ENCODE data around the gene TTC13.

Gene TTC13

GRCh38 chr1:230943048-230943593 is 35.5 kb downstream of the TTC13 start:
- DNase-seq: no peak

DNA sequence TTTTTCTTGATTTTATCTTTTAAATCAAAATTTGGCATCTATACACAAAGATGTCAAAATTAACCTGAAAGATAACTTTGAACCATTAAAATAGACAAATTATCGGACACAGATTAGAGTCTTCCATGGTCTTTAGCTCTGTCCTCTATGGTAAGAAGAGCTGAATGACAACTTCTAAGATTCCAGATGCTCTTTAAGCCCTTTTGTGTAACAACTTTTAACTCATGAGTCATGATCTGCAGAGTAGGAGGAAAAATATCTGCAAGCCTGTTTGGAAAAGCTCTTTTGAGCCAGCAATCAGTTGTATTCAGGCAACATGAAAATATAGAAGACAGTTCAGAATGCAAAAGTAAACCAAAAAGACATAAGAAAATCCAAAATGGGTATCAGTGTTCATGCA is 37.8 kb downstream of the TTC13 start:
- no peak for DNase-seq

GRCh38 chr1:230939806-230940489 is 38.7 kb downstream of the TTC13 start:
- no peak for DNase-seq

DNA sequence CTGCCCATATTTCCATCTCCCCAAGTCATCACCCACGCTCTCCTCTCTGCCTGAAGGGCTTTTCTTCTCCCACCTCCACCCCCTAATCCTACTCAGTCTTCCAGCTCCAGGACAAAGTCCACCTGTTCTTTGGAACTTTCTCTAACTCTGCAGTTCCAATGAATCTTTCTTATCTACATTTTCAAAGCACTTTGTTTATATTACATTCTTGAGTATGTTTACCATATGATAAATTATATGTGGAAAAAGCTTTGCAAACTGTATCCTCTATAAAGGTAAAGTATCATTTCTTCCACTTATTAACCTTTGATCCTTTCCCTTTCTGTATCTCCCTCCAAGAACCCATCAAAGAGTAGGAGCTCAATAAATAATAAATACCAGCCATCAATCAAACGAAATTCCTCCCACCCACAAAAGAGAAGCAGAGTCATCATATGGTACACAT is 39.7 kb downstream of the TTC13 start:
- DNase-seq: no peak

GRCh38 chr1:230937371-230937770 is 41.3 kb downstream of the TTC13 start:
- no peak for DNase-seq

- DNase-seq: no peak
Observed at GRCh38 chr1:230936475-230936874, 42.2 kb downstream of the TTC13 start.

GRCh38 chr1:230935852-230936251 is 42.8 kb downstream of the TTC13 start:
- no peak for DNase-seq

GRCh38 chr1:230930986-230931385 is 47.7 kb downstream of the TTC13 start:
- DNase-seq: no peak

DNA sequence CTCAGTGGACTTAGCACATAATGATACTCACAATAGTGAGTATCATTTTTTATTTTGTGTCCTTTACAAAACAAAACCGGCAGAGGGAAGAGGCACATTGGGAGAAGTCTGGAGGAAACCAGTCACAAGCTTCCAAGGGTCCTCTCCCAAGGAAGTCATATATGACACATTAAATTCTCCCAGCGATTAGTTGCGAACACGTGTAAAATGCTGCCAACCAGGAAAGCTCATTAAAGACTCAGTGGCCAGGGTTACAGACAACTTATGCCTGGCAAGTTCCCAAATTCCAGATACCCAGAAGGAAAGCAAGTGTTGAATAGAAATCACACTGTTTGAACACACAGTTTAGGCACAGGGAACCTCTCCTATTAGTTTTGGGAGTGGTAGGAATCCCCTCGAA is 52.5 kb downstream of the TTC13 start:
- DNase-seq: no peak

GRCh38 chr1:230925608-230926007 is 53.1 kb downstream of the TTC13 start:
- no peak for DNase-seq

GRCh38 chr1:230923176-230923575 is 55.5 kb downstream of the TTC13 start:
- DNase-seq: no peak

GRCh38 chr1:230922620-230923019 is 56.0 kb downstream of the TTC13 start:
- DNase-seq: no peak

DNA sequence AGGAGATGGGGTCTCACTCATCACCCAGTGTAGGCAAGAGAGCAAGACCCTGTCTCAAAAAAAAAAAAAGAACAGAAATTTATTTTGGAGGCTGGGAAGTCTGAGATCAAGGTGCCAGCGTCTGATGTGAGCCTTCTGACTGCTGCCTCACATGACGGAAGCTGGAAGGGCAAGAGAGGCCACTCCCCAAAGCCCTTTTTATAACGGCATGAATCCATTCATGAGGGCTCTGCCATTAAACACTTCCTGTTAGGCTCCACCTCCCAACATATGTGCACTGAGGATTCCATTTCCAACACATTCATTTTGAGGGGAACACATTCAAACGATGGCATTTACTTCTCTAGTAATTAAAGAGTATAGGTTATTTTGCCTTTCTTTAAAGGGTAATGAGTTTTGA is 59.5 kb downstream of the TTC13 start:
- no peak for DNase-seq

DNA sequence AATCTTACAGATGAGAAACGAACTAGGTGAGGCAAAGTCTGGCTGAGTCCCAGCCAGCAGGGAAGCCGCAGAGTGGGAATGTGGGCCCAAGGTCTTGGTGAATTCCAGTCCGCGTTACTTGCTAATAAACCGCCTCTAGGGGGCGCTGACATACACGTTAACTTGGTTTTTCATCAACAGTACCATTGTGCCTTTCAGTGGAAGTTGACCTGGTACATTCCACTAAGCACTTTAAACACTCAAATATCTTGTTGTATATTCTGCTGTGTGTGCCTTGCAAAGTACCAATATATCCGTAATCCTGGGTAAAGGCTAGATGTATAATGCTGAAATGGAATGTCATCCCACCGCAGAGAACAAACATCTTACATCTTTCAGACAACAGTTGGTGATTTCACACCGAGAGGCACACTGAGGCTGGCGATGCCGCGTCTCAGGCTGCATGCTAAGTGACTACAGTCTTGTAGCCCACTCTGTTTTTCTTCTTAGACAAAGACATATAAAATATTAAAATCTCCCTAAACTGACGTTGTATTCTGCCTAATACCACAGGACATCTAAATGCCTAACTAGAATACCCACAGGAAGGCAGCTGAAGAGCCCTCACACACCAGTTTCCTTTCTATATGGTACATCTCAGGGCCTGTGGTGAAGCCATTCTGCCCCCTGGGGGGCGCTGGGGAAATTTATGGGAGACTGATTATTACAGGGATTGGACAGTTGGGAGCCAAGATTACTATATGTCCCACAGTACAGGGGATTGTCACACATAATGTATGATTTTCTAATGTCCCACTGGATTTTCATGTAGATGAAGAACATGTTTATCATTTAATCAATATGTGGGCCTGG is 61.2 kb downstream of the TTC13 start:
- DNase-seq: peak; percentile 58 to 61

- DNase-seq: no peak
Observed at GRCh38 chr1:230916587-230917283, 61.9 kb downstream of the TTC13 start.

DNA sequence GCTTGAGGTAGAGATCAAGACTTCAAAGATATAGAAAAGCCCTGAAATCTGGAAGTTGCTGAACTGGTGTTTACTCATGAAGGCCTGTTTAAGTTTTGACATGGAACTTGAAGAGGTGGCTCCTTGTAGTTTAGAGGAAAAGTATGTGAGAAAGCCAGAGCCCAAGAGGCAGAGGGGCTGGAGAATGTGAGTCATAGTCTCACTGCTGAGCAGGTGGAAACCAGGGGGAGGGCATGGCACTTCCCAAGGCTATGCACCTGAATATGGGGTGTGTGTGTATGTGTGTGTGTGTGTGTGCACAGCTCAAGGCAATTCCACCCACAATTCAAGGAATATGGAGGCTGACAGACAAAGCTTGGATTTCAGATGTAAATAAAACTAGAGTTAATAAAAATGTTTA is 63.6 kb downstream of the TTC13 start:
- DNase-seq: peak in 1 of 2 experiments; percentile 12

GRCh38 chr1:230913496-230913895 is 65.2 kb downstream of the TTC13 start:
- no peak for DNase-seq

- no peak for DNase-seq
Observed at GRCh38 chr1:230910755-230911117, 67.9 kb downstream of the TTC13 start.

- DNase-seq: no peak
Observed at GRCh38 chr1:230909974-230910754, 68.5 kb downstream of the TTC13 start.

DNA sequence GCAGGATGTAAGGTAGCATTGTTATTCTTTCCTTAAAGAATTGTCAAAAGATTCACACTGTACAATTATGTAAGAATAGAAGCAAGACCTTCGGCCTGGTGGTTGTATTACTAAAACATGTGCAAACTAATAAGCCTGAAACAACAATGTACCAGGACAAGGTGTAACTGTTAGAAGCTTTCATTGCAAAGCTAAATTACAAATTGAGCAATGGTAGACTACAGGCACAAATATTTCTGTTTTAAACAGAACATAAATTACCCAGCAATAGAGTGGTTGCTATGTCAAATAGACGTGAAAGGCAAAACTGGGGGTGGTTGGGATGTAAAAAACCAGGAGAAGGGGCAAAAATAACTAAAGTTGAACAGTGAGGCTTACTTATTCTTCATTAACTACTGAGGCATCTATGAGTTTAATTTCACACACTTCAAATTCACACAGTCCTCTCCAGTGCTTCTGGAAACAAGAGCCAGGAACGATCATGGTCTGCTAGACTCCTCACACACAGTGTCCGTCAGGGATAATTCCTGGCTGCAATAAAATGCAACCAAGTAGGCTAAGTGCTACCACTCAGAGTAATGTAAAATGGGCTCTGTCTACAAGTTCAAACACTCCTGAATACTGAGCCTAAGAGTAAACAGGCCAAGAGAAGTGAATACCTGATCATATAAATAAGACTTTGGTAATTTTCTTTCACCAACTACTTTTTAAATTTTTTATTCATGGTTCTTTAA is 71.0 kb downstream of the TTC13 start:
- no peak for DNase-seq

- DNase-seq: no peak
Observed at GRCh38 chr1:230906226-230906625, 72.4 kb downstream of the TTC13 start.

DNA sequence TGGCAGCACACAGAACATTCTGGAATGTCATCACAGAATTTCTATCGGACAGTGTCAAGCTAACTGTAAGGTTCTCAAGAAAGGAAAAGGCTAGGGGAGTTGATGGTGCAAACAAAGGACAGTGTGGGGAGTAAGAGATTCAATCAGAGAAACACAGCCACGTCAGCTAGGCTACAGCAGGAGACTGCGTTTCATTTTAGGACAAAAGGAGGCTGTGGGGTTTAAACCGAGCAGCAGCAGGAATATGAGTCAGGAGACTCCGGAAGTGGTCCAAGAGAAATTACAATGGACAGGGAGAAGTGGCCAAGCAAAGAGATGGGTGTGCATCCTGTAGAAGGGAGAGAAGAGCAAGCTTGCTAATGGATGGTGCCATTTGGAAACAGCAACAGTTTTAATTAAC is 72.9 kb downstream of the TTC13 start:
- DNase-seq: no peak
